DMS153 treated with DMSO at 0.1 percent for 48 hours (cell line): ENCODE data around the gene PDE6D.

Source experiments
- DNase-seq: peaks from one replicate; lab custom pipeline; 2025; ENCODE audit not compliant: unreplicated experiment; lab: John Stamatoyannopoulos, UW

The PDE6D gene

DNA sequence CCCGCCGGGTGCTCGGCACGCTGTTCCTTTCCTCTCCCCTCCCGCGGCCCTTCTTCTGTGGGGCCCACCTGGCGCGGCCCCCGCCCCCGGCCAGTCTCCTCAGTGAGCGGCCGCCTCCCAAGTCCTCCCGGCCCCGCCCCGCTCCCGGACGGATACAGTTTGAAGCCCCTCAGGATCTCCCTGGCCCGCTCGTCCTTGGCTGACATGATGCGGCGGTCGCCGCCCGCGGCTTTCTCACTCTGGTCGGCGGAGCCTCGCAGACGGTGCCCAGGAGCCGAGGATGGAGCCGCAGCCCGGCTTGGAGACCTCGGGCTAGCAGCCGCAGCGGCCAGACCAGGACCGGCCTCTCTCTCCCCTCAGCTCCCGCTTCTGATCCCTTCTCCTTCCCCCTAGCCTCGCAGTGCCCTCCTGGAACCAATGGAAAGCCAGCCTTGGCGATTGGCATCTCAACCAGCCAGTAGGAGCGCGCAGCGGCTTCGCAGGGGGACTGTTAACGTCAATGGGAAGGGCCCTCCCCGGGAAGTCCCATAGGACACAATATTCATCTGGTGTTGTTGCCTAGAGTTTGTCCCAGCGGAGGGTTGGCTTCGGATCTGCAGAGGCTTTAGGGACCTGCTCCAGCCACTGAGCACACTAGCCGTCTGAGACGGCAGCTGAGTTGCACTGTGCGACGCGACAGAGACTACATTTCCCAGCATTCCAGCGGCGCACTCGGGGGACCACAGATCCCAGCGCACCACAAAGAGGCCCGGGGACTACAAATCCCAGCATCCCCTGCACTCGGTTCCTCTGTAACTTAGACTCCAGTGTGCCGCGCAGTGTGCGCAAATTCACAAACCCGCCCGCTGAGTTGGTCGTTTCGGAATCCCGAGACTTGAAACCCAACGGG, at the start of gene PDE6D:
Gene PDE6D (minus strand): TSS at position 374 of the 889 bp plus-strand sequence. CDS start 168 bp downstream, at position 206.
- DNase-seq: peak; percentile 93

DNA sequence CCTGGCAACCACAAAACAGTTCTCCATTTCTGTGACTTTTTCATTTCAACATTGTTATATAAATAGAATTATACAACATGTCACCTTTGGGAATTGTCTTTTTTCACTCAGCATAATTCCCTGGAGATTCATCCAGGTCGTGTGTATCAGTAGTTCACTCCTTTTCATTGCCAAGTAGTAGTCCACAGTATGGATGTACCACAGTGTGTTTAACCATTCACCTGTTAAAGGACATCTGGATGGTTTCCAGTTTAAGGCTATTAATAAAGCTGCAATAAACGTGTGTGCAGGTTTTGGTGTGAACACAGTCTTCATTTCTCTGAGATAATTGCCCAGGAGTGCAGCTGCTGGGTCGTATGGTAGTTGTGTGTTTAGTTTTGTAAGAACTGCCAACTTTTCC, 40.8 kb upstream of the PDE6D start:
- DNase-seq: no peak

DNA sequence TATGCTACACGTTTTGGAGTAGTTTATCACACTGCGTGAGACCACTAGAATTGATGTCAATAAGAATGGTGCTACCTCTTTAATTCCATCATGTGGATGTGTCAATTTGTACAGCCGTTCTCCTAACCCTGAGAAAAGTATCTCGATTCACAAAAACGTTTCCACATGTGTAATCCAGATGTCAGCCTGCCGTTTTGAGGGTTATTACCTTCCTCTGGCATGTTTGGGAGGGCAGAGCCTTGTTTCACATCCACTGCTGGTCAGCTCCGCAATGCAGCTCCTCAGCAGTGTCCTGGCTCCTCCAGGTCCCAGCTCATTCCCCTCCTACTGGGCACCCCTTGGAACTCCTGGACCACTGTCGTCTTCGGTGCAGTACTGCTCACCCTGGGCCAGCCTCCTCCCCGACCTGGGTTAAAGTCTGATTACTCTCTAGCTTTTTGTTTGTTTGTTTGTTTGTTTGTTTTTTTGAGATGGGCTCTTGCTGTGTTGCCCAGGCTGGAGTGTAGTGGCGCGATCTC, 39.8 kb upstream of the PDE6D start:
- DNase-seq: no peak

DNA sequence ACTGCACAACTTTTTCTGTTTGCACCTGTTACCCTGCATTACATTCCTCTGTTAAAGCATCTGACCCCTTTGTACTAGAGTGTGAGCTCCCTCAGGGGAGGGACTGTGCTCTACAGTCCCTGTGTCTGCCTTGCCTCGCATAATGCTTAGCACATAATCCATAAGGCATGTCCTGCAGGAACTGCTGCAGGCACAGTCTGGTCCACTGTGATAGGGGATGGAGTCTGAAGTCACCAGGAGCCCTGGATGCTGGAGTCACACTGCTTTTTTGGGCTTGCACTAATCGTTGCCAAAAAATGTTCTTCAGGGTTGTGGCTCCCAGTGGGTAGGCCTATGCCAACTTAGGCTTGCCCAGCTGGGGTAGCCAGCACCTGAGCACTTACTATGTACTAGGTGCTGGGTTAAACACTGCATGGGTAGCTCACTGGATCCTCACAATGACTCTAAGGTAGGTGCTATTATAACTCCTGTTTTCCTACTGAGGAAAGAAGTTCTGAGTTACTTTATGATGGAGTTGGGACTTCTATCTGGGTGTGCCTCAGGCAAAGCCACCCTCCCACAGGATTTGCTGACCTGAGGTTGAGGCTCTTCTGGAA, 38.5 kb upstream of the PDE6D start:
- DNase-seq: no peak

DNA sequence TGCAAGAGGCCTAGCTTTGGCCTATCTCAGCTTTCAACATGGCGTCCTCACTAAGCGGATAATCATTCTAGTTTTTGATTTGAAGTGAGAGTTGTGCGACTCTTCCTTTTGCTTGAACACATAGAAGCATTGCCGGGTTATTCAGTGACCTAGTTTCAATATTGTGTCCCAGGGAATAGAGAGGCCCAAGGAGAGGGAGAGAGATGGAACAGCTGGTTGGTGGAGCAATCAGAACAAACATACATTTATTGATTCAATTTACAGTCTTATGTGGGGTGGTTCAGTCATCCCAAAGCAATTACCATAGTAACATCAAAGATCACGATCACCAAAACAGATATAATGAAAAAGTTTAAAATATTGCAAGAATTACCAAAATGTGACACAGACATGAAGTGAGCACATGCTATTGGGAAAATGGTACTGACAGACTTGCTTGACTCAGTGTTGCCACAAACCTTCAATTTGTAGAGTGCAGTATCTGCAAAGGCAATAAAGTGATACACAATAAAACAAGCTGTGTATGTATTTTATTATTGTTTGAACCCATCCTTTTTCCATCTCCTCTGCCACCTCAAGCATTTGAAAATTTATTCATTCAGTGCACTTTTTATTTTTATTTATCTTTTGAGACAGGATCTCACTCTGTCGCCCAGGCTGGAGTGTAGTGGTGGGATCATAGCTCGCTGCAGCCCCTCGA, 35.4 kb upstream of the PDE6D start:
- no peak for DNase-seq

DNA sequence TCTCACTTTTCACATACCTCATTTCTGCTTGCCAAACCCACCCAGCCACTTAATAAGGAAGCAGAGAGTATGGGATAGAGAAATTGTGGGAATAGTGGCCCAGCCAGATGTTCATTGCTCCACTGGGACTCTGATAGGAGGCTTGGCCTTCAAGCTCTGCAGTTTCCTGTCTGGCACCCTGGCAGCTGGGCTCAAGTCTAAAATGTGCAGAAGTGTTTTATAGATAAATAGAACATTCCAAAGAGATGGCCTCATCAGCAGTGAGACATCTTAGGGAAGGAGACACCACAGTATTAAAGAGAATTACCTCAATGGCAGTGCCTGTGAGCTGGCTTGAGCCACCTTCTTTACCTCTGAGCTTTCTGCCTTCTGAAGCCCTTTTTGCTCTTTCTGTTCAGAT, 29.8 kb upstream of the PDE6D start:
- no peak for DNase-seq

DNA sequence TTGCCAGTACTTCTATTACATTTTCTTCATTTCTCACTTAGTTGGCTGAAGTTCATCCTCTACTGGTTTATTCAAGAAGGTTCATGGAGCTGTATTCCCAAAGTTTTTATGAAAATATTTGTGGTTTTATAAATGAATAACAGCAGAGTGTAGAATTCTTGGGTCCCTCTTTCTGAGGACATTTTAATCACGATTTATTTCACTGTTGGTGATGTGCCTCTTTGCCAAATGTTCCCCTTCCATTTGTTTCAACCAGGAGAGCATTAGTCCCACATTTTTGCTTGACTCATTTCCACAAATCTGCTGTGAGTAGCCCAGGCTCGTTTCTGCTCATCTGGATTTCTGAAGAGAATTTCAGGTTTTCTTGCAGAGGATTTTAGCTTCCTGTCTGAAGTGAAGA, 25.9 kb upstream of the PDE6D start:
- DNase-seq: no peak

DNA sequence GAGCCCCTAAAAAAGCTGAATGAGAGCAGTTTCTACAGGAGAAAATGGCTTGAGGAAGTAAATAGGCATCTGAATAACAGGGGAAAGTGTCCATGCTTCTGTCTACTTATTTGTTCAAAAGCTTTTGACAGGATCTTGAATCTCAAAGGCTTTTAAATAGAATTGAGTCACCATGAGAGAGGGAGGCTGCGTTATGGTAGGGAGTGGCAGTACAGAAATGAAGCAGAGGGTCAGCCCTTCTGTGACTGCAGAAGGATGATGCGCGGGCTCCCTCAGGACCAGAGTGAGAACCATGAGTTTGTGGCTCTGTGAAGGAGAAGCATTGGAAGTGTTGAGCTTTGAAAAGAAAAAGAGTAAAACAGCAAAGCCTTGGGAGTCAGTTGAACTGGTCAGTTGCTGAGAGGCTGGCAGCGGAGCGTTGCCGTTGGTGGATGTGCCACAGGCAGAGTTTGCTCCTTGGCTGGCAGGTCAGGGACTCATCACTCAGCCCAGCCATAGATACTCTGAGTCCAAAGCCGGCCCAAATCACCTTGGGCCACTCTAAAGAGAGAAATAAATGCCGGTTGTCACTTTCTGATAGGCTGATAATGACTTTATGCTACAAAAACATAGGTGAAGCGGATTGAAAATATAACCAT, 22.5 kb upstream of the PDE6D start:
- DNase-seq: no peak

DNA sequence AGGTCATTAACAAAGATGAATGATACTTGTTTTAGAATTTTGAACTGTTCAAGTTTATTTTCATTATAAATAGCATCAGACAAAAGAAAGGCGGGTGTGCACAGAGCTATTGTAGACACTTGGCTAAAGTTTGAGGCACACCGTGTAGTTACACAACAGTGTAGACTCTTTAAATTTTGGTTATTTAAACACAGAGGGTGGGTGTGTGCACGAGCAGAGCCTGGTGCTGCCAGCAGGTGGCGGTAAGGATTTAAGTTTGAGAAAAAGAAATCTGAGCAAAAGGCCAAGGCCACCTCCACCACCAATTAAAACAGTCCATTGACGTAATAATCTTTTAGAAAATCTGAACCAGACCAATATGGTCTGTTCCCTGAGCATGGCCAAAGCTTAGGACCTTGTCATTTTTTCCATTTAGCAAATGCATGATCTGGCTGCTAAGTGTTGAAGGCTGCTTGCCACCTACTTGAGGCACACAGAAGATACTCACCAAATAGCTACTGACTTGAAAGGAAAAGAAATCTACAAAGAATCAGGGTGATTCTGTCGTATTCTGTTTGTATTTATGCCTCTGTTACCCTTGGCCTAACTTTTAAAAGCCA, 19.5 kb upstream of the PDE6D start:
- peak; percentile 8 for DNase-seq

DNA sequence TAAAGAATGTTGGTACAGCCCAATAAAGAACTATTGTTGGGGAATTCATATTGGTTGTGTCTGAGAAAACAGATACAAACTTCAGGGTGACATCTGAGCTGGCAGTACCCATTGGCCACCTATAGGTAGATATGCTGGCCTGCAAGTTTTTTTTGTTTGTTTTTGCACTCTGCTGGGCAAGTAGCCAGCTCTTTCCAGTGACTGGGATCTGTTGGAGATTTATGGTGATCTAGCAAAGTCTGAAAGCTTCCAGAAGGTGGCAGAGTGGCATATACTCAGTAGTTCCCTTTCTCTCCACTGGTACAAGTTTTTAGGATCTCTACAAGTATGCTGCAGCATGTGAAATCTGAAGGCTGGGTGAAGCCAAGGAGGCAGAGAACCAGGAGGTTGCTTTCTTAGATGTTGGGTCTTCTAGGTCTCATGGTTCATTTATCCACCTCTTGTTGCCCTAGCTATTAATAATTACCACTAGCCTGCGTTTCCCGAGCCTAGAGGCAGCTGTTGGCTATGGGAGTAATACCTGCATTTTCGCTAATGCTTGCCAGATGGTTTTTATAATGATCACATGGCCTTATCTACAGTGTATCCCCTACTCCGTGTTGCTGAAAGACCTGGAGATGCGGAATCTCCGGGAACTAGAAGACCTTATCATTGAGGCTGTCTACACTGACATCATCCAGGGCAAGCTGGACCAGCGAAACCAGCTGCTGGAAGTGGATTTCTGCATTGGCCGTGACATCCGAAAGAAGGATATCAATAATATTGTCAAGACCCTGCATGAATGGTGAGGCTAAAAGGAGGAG, 14.6 kb upstream of the PDE6D start:
- peak; percentile 50 for DNase-seq

DNA sequence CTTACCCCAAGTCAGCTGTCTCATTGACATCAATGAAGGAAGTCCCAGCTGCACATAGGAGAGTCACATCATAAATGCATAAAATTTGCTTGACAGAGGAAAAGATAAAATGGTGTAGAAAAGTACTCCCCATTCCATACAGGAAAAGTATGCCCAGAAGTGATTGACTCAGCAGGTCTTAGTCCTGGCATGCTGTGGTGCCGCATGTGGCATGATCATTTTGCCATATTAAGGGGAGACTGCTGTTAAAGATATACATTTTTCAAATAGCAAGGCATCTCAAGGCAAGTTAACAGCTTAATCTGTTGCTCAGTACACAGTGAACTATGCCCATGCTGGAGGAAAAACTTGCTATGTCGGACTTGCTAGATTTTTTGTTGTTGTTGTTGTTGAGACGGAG, 13.3 kb upstream of the PDE6D start:
- DNase-seq: no peak

DNA sequence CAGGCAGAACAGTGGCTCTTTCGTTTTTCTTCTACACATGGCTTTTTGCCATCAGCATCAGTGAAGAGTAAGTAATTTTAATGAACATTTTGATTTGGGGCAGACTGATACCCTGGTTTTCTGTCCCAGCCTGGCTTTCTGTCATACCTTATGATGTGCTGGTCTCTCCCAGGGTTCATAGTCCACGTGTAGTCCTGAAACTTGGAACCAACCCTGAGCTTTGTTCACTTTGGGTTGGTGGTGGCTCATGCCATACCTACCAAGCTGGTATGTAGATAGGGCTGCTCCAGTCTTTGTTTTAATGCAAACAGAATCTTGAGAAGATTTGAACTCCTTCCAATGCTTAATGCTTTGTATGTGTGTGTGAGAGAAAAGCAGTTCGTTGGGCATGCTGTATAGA, 10.0 kb upstream of the PDE6D start:
- DNase-seq: no peak

DNA sequence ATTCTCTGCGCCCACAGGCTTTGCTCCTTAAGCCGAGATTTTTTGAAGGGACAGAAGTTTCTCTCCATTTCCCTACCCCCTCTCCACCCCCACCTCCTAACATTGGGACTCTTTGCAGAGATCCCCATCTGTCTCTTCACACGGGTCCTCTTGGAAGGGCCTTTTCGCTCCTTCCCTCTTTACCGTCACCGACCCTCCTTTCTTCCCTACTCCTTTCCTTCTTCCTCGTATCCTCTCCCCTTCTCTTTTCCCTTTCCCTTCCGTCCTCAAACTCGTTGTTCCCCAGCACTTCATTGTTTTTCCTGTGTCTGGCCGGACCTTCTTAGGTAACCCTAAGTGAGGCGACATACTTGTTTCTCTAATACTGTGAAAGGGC, 5.8 kb upstream of the PDE6D start:
- no peak for DNase-seq

DNA sequence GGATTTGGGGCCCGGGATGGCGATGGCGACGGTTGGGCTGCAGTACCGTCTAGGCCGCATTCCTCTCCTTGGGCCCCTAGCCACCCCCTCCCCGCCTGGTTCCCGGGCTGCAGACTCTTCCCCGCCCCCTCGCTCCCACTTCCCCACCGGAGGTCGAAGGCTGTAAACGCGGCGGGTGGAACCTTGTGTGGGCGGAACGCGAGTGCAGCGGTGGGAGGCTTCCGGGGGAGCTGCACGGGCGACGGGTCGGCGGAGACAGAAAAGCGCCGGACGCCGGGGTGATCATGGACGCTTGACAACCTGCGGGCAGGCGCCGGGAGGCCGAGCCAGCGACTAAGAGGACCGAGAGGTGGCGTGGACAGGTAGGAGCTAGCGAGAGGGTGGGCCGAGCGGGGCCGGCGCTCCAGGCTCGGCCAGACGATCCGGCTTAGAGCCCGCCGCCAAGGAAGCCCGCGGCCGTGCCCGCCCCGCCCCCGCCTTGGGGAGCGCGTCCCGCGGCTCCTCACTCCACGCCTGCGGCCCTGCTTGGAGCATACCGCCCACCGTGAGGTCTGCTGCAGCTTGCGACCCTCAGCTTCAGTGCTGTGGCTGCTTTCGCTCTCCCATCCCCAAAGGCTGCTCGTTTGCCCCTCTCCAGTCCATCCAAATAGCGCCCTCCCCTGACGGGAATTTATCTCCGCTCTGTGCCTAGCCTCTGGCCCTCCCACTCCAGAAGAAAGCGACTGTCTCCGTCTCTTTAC, 5.3 kb upstream of the PDE6D start, which contains the start of gene COPS7B:
Gene COPS7B (plus strand): TSS at position 269 of the 740 bp plus-strand sequence. CDS start 2,126 bp downstream, outside the sequence.
- DNase-seq: peak; percentile 33

DNA sequence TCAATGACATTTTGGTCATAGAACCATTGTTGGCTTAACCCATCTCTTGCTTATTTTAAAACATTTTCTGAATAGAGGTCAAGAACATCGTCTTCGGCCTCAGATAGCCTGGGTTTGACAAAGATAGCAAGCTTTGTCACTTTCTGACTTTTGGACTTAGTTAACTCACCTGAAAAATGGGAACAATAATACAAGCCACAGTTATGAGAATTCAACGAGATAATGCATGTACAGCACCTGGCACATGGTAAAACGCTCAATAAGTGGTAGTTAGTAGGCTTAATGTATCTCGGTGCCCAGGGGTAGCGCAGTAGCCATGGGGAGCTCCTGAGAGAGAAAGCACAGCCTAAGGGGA, 4.7 kb upstream of the PDE6D start:
- DNase-seq: no peak

DNA sequence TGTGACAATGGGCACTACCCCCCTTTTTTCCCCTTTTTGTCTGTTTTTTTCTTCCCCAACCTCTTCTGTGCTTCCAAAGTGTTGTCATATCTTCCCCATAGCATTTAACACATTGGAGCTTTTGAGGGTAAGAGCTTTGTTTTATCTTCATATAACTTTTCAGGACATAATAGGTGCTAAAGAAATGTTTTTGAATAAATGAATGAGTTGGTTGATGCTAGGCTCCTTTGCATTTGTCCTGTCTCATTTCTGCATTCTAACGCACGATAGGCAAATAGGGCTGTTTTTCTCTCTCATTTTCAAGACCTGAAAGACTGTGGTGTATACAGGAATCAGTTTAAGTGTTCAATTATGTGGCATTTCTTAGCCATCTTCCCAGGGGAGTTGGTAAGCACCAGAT, 4.3 kb upstream of the PDE6D start:
- DNase-seq: no peak

DNA sequence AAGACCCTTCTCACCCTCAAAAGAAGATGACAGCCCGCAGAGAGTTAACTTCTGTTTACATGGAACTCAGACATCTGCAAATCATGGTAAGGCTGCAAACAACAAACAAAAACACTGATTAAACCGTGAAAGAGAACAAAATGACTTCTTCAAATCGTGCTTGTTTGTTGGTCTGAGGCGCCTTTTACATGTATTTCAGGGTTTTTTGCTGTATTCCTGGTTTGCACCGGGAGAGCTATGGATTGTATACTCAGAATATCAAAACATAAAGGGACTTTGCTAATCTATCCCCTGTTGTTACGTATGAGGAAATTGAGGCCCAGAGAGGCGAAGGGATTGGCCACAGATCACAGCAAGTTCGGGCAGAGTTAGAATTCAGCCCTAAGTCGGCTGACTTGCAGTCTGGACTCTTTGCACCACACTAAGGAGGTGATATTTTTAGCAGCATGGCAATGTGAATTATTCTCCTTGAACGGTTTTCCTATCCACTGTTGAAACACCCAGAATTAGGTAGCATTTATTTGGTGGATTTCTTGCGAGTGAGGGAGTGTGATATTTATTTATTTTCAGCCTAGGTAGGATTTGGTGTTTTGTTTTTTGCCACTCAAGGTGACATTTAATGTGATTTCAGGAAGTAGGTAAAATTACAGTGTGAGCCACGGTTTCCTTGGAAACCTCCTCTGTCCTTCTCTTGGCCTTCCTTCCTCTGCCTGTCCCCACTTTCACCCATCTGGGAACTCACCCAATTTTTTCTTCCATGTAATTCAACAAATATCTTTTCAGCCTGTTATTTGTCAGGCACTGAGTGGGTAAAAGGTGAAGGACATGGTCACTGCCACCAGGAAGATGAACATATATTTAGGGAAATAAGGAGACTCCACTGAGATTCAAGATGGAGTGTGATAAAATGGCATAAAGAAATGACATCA, 980 bp upstream of the PDE6D start:
- DNase-seq: no peak
